Mucosa of stomach (tissue), 1 donor: Measurements from ENCODE around the gene UQCC5.

Experiments used
- H3K27me3 ChIP-seq: one replicate; pipeline ENCODE4 v1.7.0; 2013; ENCODE audit warnings: mild to moderate bottlenecking, low read length; ENCODE audit not compliant: control insufficient read depth, insufficient read depth
- H3K36me3 ChIP-seq: one replicate; pipeline ENCODE4 v1.7.0; 2013; ENCODE audit warnings: low read length; ENCODE audit not compliant: control insufficient read depth, insufficient read depth
- H3K4me1 ChIP-seq: one replicate; pipeline ENCODE4 v1.7.0; 2013; ENCODE audit warnings: mild to moderate bottlenecking, low read length; ENCODE audit not compliant: control insufficient read depth, insufficient read depth
- H3K4me3 ChIP-seq: one replicate; pipeline ENCODE4 v1.7.0; 2013; ENCODE audit warnings: low read length
- H3K9ac ChIP-seq: one replicate; pipeline ENCODE4 v1.7.0; 2013; ENCODE audit warnings: mild to moderate bottlenecking, low read length, moderate library complexity
- H3K9me3 ChIP-seq: one replicate; pipeline ENCODE4 v1.7.0; 2013; ENCODE audit warnings: mild to moderate bottlenecking, low read length, moderate library complexity; ENCODE audit not compliant: control insufficient read depth
- donor health status: Pancreatic carcinoma.

The UQCC5 gene

GRCh38 chr3:52494886-52495495 is 41.4 kb upstream of the UQCC5 start, which contains the start of gene STAB1:
Gene STAB1, plus strand, starts transcription at chr3:52495338. Its CDS starts 76 bp downstream, at chr3:52495414.
- H3K9ac ChIP-seq: peak within 1 kb of the TSS; percentile 39
- H3K4me1 ChIP-seq: no peaks in the 10 kb centered on the region
- H3K27me3 ChIP-seq: no peaks in the 10 kb centered on the region
- H3K4me3 ChIP-seq: no peak within 1 kb of the TSS
- no peaks in the 10 kb centered on the region for H3K9me3 ChIP-seq
- peaks cover 14% of the 10 kb centered on the region for H3K36me3 ChIP-seq

- Histone ChIP-seq H3K4me1 (no peaks in the 10 kb centered on the region), H3K36me3 (peaks cover 8% of the 10 kb centered on the region), H3K4me3 (no peak overlapping the region), H3K27me3 (no peaks in the 10 kb centered on the region), H3K9me3 (no peaks in the 10 kb centered on the region), H3K9ac (peak overlapping the region; percentile 39)
These were observed 40.4 kb upstream of the UQCC5 start for GRCh38 chr3:52495777-52496602.

DNA sequence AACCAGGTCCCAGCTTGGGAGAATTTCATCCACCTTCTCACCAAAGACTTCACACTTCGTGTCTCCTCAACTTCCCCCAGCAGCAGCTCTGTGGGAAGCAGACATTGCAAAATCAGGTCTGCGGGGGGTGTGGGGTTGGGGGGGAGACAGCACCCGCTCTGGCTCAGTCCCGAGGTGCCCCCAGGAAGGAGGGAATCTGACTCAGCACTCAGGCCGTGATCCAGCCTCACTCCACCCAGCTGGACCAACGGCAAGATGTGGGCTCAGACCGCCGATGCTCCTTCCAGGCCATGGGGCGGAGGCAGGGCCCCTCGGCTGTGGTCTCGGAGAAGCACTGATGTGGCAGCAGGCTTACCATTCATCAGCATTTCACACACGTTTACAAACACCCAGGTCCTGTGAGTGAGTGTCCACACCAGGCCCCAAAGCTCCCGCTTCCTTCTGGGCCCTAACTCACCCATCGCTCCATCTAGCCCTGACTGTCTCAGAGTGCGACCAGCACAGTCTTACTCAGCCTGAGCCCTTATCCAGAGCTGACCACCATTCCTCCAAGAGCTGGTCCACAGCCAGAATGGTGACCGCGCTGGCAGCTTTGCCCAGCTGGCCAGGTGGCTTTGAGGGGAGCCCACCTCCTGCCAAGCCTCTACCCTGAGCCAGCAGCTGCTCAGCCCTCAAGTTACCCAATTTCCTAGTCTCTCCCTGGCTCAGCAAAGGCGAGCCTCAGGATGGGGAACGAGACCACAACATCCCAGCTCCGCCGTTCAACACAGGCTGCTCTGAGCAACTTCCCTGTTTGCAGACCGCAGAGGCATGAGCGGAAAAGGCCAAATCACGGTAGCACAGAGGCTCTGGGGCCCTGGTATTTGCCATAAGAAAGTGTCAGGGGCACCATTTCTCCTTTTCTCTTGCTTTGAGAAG is 38.0 kb upstream of the UQCC5 start:
- no peaks in the 10 kb centered on the region for H3K9me3 ChIP-seq
- H3K36me3 ChIP-seq: no peaks in the 10 kb centered on the region
- H3K4me1 ChIP-seq: no peaks in the 10 kb centered on the region
- H3K4me3 ChIP-seq: no peak overlapping the region
- no peaks in the 10 kb centered on the region for H3K27me3 ChIP-seq
- no peak overlapping the region for H3K9ac ChIP-seq

GRCh38 chr3:52501046-52501445 is 35.4 kb upstream of the UQCC5 start:
- Histone ChIP-seq H3K4me1 (no peaks in the 10 kb centered on the region), H3K9ac (no peak overlapping the region), H3K27me3 (no peaks in the 10 kb centered on the region), H3K9me3 (no peaks in the 10 kb centered on the region), H3K4me3 (no peak overlapping the region), H3K36me3 (no peaks in the 10 kb centered on the region)

DNA sequence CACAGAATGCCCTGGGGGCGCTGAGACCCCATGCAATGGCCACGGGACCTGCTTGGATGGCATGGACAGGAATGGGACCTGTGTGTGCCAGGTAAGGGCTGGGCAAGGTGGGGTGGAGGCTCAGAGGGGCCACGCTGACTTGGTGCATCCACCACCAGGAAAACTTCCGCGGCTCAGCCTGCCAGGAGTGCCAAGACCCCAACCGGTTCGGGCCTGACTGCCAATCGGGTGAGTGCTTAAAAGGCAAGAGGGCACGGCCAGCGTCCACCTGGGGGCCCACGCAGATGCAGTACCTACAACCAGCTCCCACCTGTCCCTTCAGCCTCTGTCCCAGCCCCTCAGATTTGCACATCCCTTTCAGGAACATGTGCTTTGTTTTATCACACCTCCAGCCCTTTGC is 34.4 kb upstream of the UQCC5 start:
- H3K9ac ChIP-seq: no peak overlapping the region
- H3K4me3 ChIP-seq: no peak overlapping the region
- H3K36me3 ChIP-seq: no peaks in the 10 kb centered on the region
- H3K4me1 ChIP-seq: no peaks in the 10 kb centered on the region
- no peaks in the 10 kb centered on the region for H3K27me3 ChIP-seq
- no peaks in the 10 kb centered on the region for H3K9me3 ChIP-seq

- no peak overlapping the region for H3K4me3 ChIP-seq
- H3K4me1 ChIP-seq: no peaks in the 10 kb centered on the region
- H3K36me3 ChIP-seq: no peaks in the 10 kb centered on the region
- no peaks in the 10 kb centered on the region for H3K27me3 ChIP-seq
- no peak overlapping the region for H3K9ac ChIP-seq
- no peaks in the 10 kb centered on the region for H3K9me3 ChIP-seq
These were observed 33.5 kb upstream of the UQCC5 start for GRCh38 chr3:52502808-52503350.

DNA sequence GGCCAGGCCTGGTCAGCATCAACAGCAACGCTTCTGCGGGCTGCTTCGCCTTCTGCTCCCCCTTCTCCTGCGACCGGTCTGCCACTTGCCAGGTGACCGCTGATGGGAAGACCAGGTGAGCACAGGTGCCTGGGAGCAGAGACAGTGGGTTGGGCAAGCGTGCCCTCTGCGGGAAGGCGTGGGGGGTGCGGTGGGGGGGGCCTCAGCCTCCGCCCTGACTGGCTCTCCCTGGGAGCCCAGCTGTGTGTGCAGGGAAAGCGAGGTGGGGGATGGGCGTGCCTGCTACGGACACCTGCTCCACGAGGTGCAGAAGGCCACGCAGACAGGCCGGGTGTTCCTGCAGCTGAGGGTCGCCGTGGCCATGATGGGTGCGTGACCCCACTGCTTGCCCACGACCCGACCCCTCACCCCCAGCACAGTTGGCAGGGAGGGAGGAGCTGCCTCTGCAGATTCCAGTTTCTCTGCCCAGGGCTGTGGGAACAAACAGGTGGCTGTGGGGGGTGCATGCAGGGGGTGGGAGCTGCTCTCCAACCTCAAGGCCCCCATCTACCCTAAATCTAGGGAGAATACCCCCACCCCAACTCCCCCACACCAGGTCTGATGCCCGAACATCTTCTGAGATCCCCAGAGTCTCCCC is 32.5 kb upstream of the UQCC5 start:
- Histone ChIP-seq H3K4me3 (no peak overlapping the region), H3K9ac (no peak overlapping the region), H3K4me1 (no peaks in the 10 kb centered on the region), H3K36me3 (no peaks in the 10 kb centered on the region), H3K27me3 (no peaks in the 10 kb centered on the region), H3K9me3 (no peaks in the 10 kb centered on the region)

GRCh38 chr3:52504977-52505376 is 31.4 kb upstream of the UQCC5 start:
- Histone ChIP-seq H3K4me3 (no peak overlapping the region), H3K9ac (no peak overlapping the region), H3K36me3 (no peaks in the 10 kb centered on the region)

DNA sequence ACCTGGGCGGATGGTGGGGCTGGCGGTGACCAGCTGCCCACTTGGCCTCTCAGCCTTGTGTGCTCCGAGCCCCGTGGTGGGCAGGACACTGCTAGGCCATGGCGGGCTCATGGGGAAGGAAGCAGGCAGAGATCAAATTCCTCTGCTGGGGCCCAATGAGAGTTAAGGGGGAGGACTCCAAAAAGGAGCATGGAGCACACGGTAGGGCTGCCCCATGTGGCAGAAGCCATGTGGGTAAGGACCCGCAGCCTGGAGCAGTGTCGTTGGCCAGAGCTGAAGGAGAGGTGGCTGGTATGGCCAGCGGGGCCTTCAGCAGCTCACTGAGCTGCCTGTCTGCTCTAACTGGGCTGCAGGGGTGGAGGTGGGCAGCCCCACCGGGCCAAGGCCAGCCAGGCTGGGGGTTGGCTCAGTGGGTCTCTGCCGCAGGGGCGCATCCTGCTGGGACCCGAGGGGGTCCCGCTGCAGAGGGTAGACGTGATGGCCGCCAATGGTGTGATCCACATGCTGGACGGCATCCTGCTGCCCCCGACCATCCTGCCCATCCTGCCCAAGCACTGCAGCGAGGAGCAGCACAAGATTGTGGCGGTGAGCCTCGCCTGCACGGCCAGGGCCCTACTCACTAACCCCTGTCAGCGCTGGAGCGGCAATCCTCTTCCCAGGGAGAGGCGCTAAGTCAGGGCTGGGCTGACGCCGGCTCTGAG is 30.0 kb upstream of the UQCC5 start:
- H3K9ac ChIP-seq: no peak overlapping the region
- no peaks in the 10 kb centered on the region for H3K36me3 ChIP-seq
- no peak overlapping the region for H3K4me3 ChIP-seq
- H3K9me3 ChIP-seq: no peaks in the 10 kb centered on the region
- no peaks in the 10 kb centered on the region for H3K27me3 ChIP-seq
- H3K4me1 ChIP-seq: no peaks in the 10 kb centered on the region

More at GRCh38 chr3:52504977-52505376, 31.4 kb upstream of the UQCC5 start:
- no peaks in the 10 kb centered on the region for H3K9me3 ChIP-seq
- H3K27me3 ChIP-seq: no peaks in the 10 kb centered on the region
- H3K4me1 ChIP-seq: no peaks in the 10 kb centered on the region

- Histone ChIP-seq H3K9ac (no peak overlapping the region), H3K9me3 (no peaks in the 10 kb centered on the region), H3K27me3 (no peaks in the 10 kb centered on the region), H3K4me3 (no peak overlapping the region), H3K36me3 (no peaks in the 10 kb centered on the region), H3K4me1 (no peaks in the 10 kb centered on the region)
These were observed 29.0 kb upstream of the UQCC5 start for GRCh38 chr3:52507359-52507758.

GRCh38 chr3:52509753-52510328 is 26.6 kb upstream of the UQCC5 start:
- Histone ChIP-seq H3K36me3 (no peaks in the 10 kb centered on the region), H3K4me1 (no peaks in the 10 kb centered on the region), H3K9ac (no peak overlapping the region), H3K9me3 (no peaks in the 10 kb centered on the region), H3K4me3 (no peak overlapping the region), H3K27me3 (no peaks in the 10 kb centered on the region)
